Panc1 (cell line): Measurements from ENCODE around the gene IFFO2.
A peak's percentile ranks its signal among the peaks of the same experiment; 100 is the strongest.

ENCODE experiments used
- CTCF ChIP-seq: fragments of 450-650 bp; IDR thresholded peaks from 2 replicates; pipeline ENCODE4 v1.5.1; 2017; ENCODE audit warnings: mild to moderate bottlenecking
- POLR2AphosphoS5 ChIP-seq: IDR thresholded peaks from 2 replicates; pipeline ENCODE4 v1.6.1; 2012; ENCODE audit warnings: mild to moderate bottlenecking, low read depth, low read length, moderate library complexity

GRCh38 chr1:18907021-18907916 lies 49.2 kb downstream of the IFFO2 start:
- peak; percentile 97 for TF ChIP-seq CTCF
- TF ChIP-seq POLR2AphosphoS5: no peak
